Measurements from ENCODE around the gene LRPAP1.
"Not testable (repeated sequence)": the region's sequence is repeated elsewhere in the genome, so short reads cannot be mapped to it uniquely, and the experiment has no call there.

Gene LRPAP1

DNA sequence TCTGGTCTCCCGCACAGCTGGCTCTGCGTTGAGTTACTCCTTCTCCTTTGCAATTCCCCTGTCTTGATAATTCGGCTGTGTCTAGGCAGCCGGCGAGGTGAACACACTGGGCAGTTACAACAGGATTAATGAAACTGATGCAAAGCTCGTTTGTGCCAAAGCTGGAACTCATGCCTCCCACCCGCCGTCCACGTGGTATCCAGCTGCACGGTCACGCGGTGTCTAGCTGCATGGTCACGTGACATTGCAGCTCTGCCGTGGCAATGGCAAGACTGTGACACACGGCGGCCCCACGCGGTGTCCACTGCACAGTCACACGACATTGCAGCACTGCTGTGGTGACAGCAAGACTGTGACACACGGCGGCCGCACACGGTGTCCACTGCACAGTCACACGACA is 31.2 kb upstream of the LRPAP1 start:
- CTCF ChIA-PET: no interaction called here
- TF ChIP-seq, protein P1, sequence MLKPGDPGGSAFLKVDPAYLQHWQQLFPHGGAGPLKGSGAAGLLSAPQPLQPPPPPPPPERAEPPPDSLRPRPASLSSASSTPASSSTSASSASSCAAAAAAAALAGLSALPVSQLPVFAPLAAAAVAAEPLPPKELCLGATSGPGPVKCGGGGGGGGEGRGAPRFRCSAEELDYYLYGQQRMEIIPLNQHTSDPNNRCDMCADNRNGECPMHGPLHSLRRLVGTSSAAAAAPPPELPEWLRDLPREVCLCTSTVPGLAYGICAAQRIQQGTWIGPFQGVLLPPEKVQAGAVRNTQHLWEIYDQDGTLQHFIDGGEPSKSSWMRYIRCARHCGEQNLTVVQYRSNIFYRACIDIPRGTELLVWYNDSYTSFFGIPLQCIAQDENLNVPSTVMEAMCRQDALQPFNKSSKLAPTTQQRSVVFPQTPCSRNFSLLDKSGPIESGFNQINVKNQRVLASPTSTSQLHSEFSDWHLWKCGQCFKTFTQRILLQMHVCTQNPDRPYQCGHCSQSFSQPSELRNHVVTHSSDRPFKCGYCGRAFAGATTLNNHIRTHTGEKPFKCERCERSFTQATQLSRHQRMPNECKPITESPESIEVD (tag by site-specific recombination; IDR thresholded peaks at IDR 0.05): no peak
- TF ChIP-seq, protein P2, sequence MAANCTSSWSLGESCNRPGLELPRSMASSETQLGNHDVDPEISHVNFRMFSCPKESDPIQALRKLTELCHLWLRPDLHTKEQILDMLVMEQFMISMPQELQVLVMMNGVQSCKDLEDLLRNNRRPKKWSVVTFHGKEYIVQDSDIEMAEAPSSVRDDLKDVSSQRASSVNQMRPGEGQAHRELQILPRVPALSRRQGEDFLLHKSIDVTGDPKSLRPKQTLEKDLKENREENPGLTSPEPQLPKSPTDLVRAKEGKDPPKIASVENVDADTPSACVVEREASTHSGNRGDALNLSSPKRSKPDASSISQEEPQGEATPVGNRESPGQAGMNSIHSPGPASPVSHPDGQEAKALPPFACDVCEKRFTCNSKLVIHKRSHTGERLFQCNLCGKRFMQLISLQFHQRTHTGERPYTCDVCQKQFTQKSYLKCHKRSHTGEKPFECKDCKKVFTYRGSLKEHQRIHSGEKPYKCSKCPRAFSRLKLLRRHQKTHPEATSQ (tag by site-specific recombination; IDR thresholded peaks at IDR 0.05): no peak
- TF ChIP-seq, protein P3, sequence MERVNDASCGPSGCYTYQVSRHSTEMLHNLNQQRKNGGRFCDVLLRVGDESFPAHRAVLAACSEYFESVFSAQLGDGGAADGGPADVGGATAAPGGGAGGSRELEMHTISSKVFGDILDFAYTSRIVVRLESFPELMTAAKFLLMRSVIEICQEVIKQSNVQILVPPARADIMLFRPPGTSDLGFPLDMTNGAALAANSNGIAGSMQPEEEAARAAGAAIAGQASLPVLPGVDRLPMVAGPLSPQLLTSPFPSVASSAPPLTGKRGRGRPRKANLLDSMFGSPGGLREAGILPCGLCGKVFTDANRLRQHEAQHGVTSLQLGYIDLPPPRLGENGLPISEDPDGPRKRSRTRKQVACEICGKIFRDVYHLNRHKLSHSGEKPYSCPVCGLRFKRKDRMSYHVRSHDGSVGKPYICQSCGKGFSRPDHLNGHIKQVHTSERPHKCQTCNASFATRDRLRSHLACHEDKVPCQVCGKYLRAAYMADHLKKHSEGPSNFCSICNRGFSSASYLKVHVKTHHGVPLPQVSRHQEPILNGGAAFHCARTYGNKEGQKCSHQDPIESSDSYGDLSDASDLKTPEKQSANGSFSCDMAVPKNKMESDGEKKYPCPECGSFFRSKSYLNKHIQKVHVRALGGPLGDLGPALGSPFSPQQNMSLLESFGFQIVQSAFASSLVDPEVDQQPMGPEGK (tag by site-specific recombination; IDR thresholded peaks at IDR 0.05): no peak
- no peak for TF ChIP-seq ZNF600 (tag by site-specific recombination; IDR thresholded peaks at IDR 0.05)
- TF ChIP-seq HOXC10 (CRISPR knock-in tag; IDR thresholded peaks at IDR 0.05): no peak
- TF ChIP-seq ZNF112 (tag by site-specific recombination; IDR thresholded peaks at IDR 0.05): no peak
- no peak for TF ChIP-seq ZIC2 (tag by site-specific recombination; IDR thresholded peaks at IDR 0.05)
- no peak for TF ChIP-seq ZNF701 (tag by site-specific recombination; IDR thresholded peaks at IDR 0.05)
- no peak for TF ChIP-seq ZXDB (tag by site-specific recombination; IDR thresholded peaks at IDR 0.05)
- TF ChIP-seq ZNF747 (tag by site-specific recombination; IDR thresholded peaks at IDR 0.05): no peak
- TF ChIP-seq ZNF791 (tag by site-specific recombination; IDR thresholded peaks at IDR 0.05): no peak
- no peak for TF ChIP-seq SP7 (tag by site-specific recombination; IDR thresholded peaks at IDR 0.05)
- no peak for TF ChIP-seq ZNF211 (tag by site-specific recombination; IDR thresholded peaks at IDR 0.05; ENCODE audit: low read depth)
- TF ChIP-seq ZNF324 (tag by site-specific recombination; IDR thresholded peaks at IDR 0.05): no peak
- TF ChIP-seq, protein P4, sequence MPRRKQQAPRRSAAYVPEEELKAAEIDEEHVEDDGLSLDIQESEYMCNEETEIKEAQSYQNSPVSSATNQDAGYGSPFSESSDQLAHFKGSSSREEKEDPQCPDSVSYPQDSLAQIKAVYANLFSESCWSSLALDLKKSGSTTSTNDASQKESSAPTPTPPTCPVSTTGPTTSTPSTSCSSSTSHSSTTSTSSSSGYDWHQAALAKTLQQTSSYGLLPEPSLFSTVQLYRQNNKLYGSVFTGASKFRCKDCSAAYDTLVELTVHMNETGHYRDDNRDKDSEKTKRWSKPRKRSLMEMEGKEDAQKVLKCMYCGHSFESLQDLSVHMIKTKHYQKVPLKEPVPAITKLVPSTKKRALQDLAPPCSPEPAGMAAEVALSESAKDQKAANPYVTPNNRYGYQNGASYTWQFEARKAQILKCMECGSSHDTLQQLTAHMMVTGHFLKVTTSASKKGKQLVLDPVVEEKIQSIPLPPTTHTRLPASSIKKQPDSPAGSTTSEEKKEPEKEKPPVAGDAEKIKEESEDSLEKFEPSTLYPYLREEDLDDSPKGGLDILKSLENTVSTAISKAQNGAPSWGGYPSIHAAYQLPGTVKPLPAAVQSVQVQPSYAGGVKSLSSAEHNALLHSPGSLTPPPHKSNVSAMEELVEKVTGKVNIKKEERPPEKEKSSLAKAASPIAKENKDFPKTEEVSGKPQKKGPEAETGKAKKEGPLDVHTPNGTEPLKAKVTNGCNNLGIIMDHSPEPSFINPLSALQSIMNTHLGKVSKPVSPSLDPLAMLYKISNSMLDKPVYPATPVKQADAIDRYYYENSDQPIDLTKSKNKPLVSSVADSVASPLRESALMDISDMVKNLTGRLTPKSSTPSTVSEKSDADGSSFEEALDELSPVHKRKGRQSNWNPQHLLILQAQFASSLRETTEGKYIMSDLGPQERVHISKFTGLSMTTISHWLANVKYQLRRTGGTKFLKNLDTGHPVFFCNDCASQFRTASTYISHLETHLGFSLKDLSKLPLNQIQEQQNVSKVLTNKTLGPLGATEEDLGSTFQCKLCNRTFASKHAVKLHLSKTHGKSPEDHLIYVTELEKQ (tag by site-specific recombination; IDR thresholded peaks at IDR 0.05; ENCODE audit: borderline replicate concordance): no peak
- no peak for TF ChIP-seq ZNF48 (tag by site-specific recombination; IDR thresholded peaks at IDR 0.05)
- TF ChIP-seq, protein P5, sequence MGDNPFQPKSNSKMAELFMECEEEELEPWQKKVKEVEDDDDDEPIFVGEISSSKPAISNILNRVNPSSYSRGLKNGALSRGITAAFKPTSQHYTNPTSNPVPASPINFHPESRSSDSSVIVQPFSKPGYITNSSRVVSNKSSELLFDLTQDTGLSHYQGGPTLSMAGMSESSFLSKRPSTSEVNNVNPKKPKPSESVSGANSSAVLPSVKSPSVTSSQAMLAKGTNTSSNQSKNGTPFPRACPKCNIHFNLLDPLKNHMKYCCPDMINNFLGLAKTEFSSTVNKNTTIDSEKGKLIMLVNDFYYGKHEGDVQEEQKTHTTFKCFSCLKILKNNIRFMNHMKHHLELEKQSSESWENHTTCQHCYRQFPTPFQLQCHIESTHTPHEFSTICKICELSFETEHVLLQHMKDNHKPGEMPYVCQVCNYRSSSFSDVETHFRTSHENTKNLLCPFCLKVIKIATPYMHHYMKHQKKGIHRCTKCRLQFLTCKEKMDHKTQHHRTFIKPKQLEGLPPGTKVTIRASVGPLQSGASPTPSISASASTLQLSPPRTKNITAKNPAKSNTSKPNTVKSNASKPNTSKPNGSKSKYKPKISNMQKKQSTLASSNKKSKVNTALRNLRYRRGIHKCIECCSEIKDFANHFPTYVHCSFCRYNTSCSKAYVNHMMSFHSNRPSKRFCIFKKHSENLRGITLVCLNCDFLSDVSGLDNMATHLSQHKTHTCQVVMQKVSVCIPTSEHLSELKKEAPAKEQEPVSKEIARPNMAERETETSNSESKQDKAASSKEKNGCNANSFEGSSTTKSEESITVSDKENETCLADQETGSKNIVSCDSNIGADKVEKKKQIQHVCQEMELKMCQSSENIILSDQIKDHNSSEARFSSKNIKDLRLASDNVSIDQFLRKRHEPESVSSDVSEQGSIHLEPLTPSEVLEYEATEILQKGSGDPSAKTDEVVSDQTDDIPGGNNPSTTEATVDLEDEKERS (tag by site-specific recombination; IDR thresholded peaks at IDR 0.05): no peak
- no peak for TF ChIP-seq EGR2 (tag by site-specific recombination; IDR thresholded peaks at IDR 0.05; ENCODE audit: low read depth)
- no peak for TF ChIP-seq ZNF623 (tag by site-specific recombination; IDR thresholded peaks at IDR 0.05)
- TF ChIP-seq FEZF1 (tag by site-specific recombination; IDR thresholded peaks at IDR 0.05): no peak
- Histone ChIP-seq H3K36me3 (ENCODE audit: control insufficient read depth in 2 of 2, insufficient read depth in 1 of 2, low read length in 2 of 2) (no peaks in the 10 kb centered on the region), H3K9me3 (ENCODE audit: control insufficient read depth, insufficient read depth, low read depth, low read length) (no peaks in the 10 kb centered on the region), H3K27ac (ENCODE audit: extremely low read depth, low read depth, low read length) (no peak overlapping the region), H3K4me1 (ENCODE audit: control insufficient read depth, insufficient read depth, low read length) (no peaks in the 10 kb centered on the region), H3K4me3 (ENCODE audit: low read depth, low read length) (no peak overlapping the region)
- POLR2A ChIA-PET: no interaction called here

DNA sequence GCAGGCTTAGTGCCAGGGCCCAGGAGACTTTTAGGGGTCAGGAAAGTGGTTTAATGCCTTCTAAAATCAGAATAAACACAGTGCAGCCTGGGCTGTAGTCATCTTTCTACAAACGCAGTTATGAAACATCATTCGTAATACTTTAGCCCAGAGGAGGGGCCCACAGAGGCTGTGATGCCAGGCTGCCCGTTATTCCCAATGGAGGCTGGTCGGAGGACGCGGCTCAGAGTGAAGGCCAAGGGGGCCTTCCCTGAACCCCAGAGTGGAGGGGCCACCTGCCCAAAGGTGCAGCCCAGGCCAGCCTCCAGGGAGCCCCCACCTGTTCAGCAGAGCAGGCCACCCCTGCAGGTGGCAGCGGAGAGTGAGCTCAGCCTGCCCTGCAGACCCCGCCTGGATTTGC is 29.9 kb upstream of the LRPAP1 start:
- H3K27ac ChIP-seq (ENCODE audit: extremely low read depth, low read depth, low read length); POLR2A ChIA-PET; H3K4me1 ChIP-seq (ENCODE audit: control insufficient read depth, insufficient read depth, low read length); H3K36me3 ChIP-seq (ENCODE audit: control insufficient read depth in 2 of 2, insufficient read depth in 1 of 2, low read length in 2 of 2); H3K9me3 ChIP-seq (ENCODE audit: control insufficient read depth, insufficient read depth, low read depth, low read length); CTCF ChIA-PET; H3K4me3 ChIP-seq (ENCODE audit: low read depth, low read length): not testable (repeated sequence)

Data from HEK293 (cell line).